NCI-H748 treated with DMSO at 0.1 percent for 48 hours (cell line): ENCODE data around the gene STAT4.
"Not testable (repeated sequence)": the region's sequence is repeated elsewhere in the genome, so short reads cannot be mapped to it uniquely, and the experiment has no call there.

Experiments used
- DNase-seq: peaks from one replicate; lab custom pipeline; 2025; lab: John Stamatoyannopoulos, UW

The STAT4 gene

DNA sequence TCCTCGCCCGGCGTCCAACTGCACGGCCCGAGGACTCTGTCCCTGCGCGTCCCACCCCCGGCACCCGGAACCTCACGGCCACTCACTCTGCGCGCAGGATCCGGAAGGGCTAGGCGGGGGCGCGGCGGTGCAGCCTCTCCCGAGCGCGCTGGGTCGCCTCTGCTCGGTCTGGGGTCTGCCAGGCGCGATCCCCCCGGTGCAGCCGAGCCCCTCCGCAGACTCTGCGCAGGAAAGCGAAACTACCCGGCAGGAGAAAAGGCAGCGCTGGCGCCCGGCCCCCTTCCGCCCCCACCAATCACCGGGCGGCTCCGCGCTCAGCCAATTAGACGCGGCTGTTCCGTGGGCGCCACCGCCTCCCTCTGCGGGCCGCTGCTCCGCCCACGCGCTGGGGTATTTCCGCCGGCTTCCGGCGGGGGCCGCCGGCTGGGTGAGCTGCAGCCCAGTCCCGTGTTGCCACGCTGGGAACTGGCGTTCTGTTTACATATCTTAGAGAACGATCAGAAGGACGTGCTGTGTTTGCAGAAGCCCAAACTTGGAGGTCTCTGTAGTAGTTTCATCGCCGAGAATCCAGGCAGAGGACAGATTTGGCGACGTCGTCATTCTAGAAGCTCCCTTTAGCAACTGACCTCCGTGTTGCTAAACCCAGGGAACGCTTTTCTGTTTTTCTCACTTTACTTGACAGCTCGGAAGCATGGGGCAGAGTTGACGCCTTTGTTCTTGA is 136.7 kb downstream of the STAT4 start, which contains the start of gene STAT1:
STAT1 (minus strand) TSS at position 240 of the 721 bp plus-strand sequence. CDS start 4,168 bp downstream, outside the sequence.
- peak; percentile 94 for DNase-seq

GRCh38 chr2:191013682-191013931 is 137.2 kb downstream of the STAT4 start:
- DNase-seq, result no peak

DNA sequence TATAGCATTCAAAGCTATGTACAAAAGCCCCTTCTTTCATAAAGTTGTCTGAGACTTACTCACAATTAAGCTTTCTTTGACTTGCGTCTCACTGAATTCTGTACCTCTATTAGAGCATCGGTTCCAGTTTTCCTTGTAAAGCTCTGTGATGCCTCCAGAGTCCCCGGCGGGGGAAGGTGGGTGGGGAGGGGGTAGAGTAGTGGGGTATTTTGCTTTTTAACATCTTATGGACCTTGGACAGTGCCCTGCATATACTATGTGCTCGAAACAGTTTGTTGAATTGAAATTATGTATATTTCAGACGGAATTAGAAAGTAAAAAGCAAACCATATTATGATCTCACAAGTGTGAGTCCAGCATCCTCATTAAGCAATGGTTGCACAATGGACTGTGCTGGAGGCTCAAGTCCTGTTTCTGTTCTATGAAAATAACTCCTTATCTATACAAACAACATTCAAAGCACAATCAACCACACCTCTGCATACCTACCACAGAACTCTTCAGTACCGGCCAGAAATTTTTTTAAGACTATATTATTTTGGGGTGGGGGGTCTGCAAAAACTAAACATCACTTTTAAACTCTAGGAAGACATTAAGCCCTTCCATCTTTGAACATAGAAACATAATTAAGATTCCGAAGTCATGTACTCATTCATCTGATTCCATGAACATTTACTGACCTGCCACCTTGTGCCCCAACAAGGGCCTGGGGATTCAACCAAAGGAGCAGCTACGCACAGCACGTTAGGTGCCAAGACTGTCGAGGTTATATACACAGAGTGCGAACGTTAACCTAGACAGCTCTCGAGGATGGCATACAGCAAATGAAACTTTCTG is 137.7 kb downstream of the STAT4 start:
- no peak for DNase-seq

- no peak for DNase-seq
Observed at GRCh38 chr2:191012346-191012745, 138.4 kb downstream of the STAT4 start.

DNA sequence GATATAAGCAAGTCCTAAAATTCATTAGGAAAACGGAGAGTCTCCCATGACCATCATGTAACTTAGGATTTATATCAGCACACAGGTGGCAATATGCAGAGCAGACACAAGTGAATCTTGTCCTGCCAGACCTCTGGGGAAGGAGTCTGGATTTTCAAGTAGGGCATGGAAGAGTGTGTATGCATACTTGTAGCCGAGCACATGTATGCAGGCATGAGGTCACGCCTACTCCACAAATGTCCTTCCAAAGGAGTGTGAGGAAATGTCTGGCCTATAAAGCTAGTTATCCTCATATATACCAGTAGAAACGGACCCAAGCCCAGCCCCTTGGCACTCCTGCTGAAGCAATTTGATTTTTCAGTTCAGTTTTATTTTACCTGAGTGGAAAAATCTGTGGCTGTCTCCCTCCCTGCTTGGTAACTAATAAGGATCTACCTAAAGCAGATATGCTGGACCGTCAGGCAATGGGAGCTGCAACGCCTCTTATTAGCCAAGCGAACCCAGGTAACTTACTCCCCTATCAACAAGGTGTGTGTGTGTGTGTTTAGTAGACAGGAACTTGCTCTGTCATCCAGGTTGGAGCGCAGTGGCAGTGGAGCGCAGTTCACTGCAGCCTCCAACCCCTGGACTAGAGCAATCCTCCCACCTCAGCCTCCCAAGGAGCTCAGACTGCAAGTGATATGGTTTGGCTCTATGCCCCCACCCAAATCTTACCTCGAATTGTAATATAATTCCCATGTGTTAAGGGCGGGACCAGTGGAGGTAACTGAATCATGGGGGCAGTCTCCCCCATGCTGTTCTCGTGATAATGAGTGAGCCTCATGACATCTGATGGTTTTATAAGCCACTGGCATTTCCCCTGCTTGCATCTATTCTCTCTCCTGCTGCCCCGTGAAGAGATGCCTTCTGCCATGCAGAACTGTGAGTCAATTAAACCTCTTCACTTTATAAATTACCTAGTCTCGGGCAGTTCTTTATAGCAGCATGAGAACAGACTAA is 139.6 kb downstream of the STAT4 start:
- no peak for DNase-seq

GRCh38 chr2:191009541-191010374 is 141.0 kb downstream of the STAT4 start:
- no peak for DNase-seq

DNA sequence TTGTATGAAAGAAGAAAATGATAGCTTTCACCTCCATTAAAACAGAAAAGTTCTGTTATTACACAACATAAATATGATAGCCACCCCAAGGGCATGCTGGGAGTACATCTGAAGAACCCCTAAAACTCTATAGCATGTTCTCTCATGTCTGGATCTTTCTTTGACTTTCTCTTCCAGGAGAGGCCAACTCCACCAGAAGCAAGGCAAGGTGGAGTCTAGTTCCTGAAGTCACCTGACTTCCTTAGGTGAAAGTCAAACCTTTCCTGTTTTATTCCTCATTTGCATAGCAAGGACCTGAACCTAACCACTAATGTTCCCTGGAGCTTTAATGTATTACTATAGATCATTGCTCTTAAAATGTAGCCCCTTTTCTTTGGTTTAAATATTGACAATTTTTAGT is 142.5 kb downstream of the STAT4 start:
- DNase-seq, result no peak

DNA sequence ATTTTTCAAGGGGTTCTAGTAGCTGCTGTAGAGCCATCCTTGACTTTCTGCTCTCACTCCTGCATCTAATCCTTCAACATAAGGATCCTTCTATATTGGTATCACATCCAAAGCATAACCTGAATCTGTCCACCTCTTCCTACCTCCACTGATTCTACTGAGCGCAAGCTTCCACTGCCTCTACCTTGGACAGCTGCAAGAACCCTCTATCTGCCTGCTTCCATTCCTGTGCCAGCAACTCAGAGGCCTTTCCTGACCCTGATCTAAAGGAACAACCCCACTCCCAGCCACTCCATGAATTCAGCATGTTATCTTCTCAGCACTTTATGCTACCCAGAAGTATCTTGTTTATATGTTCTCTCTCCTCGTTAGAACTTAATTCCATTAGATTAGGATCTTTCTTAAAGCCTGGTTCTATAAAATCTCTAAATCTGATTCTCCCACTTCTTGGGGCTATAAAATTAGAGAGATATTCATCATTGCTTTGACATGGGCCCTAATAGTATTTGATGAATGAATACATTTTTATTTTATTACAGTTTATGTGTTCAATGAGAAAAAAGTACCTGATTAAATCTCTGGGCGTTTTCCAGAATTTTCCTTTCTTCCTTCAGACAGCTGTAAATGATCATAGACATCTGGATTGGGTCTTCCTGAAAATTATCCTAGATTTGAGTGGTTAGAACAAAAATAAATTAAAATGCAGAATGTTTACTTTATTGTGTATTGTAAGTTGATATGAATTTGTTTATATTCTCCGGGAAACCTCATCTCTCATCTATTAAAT is 143.6 kb downstream of the STAT4 start:
- DNase-seq, result no peak

DNA sequence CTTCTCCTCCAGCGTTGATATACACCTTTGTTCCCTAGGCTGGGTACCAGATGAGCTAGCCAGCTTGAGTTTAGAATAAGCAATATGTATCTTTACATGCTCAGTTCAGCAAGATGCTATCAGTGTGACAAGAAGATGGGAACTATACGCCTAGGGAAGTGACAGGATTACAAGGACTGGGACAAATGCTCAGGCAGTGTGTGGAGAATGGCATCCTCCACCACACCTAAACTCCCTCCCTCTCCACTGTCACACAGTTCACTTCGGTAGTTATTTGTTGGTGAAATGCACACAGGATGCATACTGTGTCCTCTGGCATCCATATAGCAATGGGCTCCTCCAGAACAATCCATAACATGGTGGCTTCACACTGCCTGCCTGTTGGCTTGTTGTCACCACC is 144.5 kb downstream of the STAT4 start:
- no peak for DNase-seq

DNA sequence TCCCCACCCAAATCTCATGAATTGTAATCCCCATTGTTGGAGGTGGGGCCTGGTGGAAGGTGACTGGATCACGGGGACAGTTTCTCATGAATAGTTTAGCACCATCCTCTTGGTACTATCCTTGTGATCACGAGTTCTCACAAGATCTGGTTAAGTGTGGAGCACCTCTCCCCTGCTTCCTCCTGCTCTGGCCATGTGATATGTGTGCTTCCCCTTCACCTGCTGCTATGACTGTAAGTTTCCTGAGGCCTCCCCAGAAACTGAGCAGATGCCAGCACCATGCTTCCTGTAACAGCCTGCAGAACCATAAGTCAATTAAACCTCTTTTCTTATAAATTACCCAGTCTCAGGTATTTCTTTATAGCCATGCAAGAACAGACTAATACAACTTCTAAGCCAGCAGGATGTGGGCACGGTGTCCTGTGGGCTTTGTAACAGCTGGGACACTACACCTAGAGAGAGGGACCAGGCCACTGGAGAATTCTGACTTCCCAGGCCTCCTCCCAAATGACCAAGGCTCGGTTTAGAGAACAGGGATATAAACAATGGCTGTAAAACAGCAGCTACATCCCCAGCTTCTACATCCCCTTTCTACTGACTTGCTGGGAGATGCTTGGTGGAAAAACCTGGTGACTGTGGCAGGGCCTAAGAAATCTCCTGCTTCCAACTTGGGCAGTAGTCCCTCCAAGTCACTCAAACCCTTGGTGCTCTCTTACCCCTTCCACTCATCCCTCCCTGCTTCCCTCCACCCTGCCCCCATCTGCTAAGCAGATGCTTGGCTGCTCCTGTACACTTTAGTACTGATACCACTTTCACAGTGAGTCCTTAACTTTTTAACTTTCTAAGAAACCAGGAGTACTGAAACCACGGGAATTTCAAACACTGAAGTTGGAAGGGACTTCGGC is 147.1 kb downstream of the STAT4 start:
- no peak for DNase-seq

GRCh38 chr2:191001624-191002023 is 149.2 kb downstream of the STAT4 start:
- DNase-seq, result no peak

DNA sequence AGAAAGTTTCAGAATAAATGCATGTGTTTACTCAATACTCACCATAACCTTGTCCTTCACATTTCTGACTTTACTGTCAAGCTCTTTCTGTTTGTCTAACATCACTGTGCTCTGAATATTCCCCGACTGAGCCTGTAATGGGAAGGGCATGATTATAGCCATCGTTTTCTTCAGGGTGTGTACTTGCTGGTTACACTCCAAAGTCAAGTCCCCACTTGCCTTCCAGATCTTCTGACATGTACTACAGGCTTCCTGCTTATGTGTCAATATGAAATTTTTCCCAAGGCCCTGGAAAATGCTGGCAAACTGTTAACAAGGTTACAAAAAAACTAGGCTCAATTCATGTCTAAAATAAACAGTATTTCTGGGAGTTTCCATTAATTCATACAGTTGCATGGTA is 149.8 kb downstream of the STAT4 start:
- DNase-seq, result no peak

DNA sequence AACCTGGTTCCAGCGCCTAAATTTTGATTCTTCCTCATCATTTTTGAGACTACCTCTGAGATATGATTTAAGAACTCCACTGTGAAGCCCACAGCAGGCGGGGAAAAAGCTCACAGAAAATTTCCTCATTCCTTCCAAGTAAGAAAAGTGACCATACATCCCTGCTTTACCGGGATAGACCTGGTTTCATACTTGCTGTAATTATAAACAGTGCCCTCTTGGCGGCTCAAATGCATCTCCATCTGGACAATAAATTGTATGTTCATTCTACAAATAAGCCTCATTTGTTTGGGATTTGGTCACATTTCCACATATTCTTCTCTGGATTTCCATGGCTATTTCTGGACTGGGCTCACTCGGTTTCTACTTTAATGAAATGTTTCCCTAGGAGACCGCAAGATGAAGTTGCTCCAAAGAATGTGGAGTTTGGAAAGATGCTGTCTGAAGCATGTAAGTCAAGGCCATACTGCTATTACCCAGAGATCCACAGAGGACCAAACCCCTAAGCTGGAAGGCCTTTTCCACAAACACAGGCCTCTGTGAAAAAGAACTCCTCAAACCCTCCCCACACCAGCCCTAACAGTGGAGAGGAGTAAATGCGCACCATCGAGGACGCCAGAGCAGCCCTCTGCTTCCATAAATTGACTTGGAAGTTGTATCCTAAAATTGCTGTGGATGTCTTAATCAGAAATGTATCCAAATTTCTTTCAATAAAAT is 150.7 kb downstream of the STAT4 start:
- DNase-seq, result no peak

- DNase-seq, result no peak
Observed at GRCh38 chr2:190999058-190999457, 151.7 kb downstream of the STAT4 start.

- no peak for DNase-seq
Observed at GRCh38 chr2:190997526-190998113, 153.2 kb downstream of the STAT4 start.

DNA sequence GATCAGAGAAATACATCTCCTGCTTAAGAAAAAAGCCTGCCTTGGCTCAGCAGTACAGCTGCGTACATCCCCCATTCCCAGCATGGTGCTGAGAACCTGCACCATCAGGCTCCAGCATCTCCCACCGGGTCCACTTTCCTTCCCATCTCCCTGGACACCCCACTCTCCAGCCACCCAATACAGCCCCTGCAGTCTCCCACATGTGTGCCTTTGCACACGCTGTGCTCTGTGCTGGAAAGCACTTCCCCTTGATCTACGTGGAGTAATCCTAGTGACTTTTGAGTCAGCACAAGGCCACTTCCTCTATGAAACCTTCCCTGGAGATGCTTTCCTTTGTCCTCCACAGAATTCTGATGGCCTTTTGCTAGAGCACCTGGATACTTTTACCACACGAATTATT is 153.8 kb downstream of the STAT4 start:
- DNase-seq, result no peak

DNA sequence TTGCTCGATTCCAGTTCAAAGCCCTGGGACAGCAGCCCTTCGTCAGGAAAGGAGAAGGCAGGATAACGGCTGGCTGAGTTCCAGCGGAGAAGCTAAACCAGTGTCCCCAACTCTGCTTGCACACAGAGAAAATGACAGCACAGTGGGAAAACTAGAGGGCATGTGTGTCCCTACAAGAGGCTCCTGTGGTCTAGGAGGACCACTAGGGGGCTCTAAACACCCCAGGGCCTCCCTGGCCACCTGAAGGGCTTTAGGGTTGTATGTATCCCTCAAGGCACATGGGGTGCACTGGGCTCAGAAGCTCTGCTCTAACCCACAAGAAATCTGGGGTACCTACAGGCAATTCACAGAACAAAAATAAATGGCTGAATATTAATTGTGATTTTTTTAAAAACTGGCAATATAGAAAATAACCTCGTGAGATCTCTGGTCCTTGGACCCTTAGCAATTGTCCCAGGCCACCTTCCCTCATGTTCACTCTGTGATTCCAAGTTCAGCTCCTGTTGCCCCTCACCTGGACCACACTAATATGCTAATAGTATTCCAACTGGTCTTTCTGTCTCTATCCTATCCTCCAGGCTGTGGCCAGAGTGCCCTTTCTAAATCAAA is 154.4 kb downstream of the STAT4 start:
- no peak for DNase-seq

- DNase-seq, result not testable (repeated sequence)
Observed at GRCh38 chr2:190995315-190995714, 155.5 kb downstream of the STAT4 start.
